Prostate gland (tissue), 2 donors: Measurements from ENCODE around the gene CUX1. TPM values are rescaled to one million over a fixed set of nuclear protein-coding genes. Genes with fewer than 3 reads are reported as not detected.
A peak's percentile ranks its signal among the peaks of the same experiment; 100 is the strongest.

ENCODE experiments used
- DNase-seq: peaks from one replicate; pipeline ENCODE4 v3.0.0-alpha.2; 2019; ENCODE audit warnings: low spot score
- H3K27ac ChIP-seq, 2 donors: fragments of 200-600 bp; sonication (generic); 2 replicates each; pipeline ENCODE4 v1.5.1; 2017 to 2019
- H3K27me3 ChIP-seq: fragments of 200-600 bp; sonication (generic); replicated peaks from 2 replicates; pipeline ENCODE4 v1.5.1; 2019; ENCODE audit not compliant: insufficient read depth
- H3K36me3 ChIP-seq, 2 donors: fragments of 200-600 bp; sonication (generic); 1 replicate in 1 of 2; 2 replicates in 1 of 2; pipeline versions ENCODE4 v1.5.1 to v1.8.1; 2017 to 2019
- H3K4me1 ChIP-seq: fragments of 200-600 bp; sonication (generic); replicated peaks from 2 replicates; pipeline ENCODE4 v1.5.1; 2019
- H3K4me3 ChIP-seq, 2 donors: fragments of 200-600 bp; sonication (generic); 2 replicates each; pipeline ENCODE4 v1.5.1; 2017 to 2019
- H3K9me3 ChIP-seq: fragments of 200-600 bp; sonication (generic); 2 replicates; pipeline ENCODE4 v1.5.1; 2017
- CTCF ChIP-seq, 4 experiments: fragments of 200-600 bp in 2 of 4; fragments of 450-650 bp in 2 of 4; sonication (generic) in 2 of 4; IDR thresholded peaks; 1 replicate in 3 of 4; 2 replicates in 1 of 4; pipeline ENCODE4 v1.5.1; 2016 to 2019; ENCODE audit warnings: antibody characterized with exemption in 4 of 4, mild to moderate bottlenecking in 2 of 4, moderate library complexity in 2 of 4
- POLR2A ChIP-seq: fragments of 450-650 bp; IDR thresholded peaks from one replicate; pipeline ENCODE4 v1.6.1; 2016; ENCODE audit warnings: antibody characterized with exemption, mild to moderate bottlenecking
- POLR2AphosphoS5 ChIP-seq: sonication (generic); formaldehyde crosslinking; IDR thresholded peaks from one replicate; pipeline ENCODE4 v1.6.1; 2017; ENCODE audit warnings: antibody characterized with exemption
- WGBS: methylation state at CpG from one replicate; pipeline ENCODE4 v1.1.5; 2018; 5-methylcytosine and 5-hydroxymethylcytosine counted together
- intact Hi-C: fragments of 100-400 bp; cut with DNase I; formaldehyde crosslinking; loops from one replicate; pipeline ENCODE4 v1.14.2; 2022
- total RNA-seq, 2 donors: library from RNA; depleted of rRNA; stranded (reverse); fragments of >200 nt; gene quantifications; one replicate each; pipeline ENCODE4 v1.1.0, GENCODE V29; 2016

The CUX1 gene
- total RNA-seq, 2 donors from 2014 or later, result 96.3 to 99.2 TPM

- Histone ChIP-seq H3K4me3 (peak overlapping the region; percentile 65 to 75), H3K27ac (peak overlapping the region; percentile 87 to 90), H3K9me3 (no peaks in the 10 kb centered on the region), H3K36me3 (no peaks in the 10 kb centered on the region), H3K4me1 (peaks cover 6% of the 10 kb centered on the region), H3K27me3 (no peaks in the 10 kb centered on the region)
- intact Hi-C loops, result no loop called here
- TF ChIP-seq POLR2AphosphoS5 (no peak), CTCF (IDR thresholded peaks at IDR 0.05) (no peak), POLR2A (no peak)
- DNase-seq, result no peak
- WGBS, result 54% methylated on average over 14 of the region's 19 CpGs
Measured at GRCh38 chr7:102285540-102286236, 468.3 kb downstream of the CUX1 start.

DNA sequence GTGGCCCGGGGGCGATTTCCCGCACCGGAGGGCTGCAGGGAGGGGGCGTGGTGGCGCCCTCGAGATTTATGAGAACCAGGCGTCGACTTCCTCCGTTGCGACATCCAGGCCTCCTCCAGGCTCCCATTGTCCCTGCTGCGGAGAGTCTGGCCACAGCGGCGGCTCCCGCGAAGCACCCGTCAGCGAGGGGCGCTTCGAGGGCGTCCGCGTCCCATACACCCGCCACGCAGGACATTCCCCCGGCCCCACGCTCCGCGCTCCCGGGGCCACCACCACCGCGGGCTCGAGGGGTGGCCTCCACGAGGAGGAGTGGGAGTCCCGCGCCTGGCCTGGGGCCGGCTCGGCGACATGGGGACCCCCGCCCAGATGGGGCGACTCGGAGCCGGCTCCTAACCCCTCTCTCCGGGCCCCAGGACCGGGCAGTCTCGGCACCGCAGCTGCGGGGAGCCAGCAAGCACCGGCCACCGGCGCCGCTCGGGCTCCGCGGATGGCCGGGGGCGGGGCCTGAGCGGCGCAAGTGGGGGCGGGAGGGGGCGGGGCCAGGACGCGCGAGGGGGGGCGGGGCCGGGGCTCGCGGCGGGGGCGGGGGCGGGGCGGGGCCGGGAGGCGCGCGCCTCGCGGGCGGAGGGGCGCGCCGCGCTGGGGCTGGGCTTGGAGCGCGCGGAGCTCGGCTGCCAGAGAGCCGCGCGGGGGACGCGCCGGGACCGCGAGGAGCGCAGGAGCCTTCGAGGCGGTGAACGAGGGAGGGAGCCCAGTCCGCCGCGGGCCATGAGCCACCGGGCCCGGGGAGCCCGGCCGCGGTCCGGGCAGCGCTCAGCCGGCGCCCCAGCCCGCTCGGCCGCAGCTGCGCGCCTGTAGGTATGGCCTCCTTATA is 469.0 kb downstream of the CUX1 start, which contains the start of gene SH2B2:
SH2B2 (plus strand) TSS at position 632 of the 874 bp plus-strand sequence. CDS start 13,683 bp downstream, outside the sequence.
- intact Hi-C loops, result no loop called here
- TF ChIP-seq CTCF (IDR thresholded peaks at IDR 0.05), result peak in 1 of 4 experiments; percentile 17
- TF ChIP-seq POLR2AphosphoS5, result peak; percentile 48
- peak; percentile 71 for TF ChIP-seq POLR2A
- DNase-seq, result peak; percentile 74
- under 1% methylated on average over 36 of the region's 116 CpGs for WGBS
- H3K27ac ChIP-seq, result peak within 1 kb of the TSS; percentile 87 to 90
- no peaks in the 10 kb centered on the region for H3K27me3 ChIP-seq
- no peaks in the 10 kb centered on the region for H3K9me3 ChIP-seq
- H3K4me3 ChIP-seq, result peak within 1 kb of the TSS; percentile 65 to 75
- peaks cover 6% of the 10 kb centered on the region for H3K4me1 ChIP-seq
- H3K36me3 ChIP-seq, result no peaks in the 10 kb centered on the region

- H3K36me3 ChIP-seq, result no peaks in the 10 kb centered on the region
- intact Hi-C loops, result no loop called here
- peaks cover 6% of the 10 kb centered on the region for H3K4me1 ChIP-seq
- no peaks in the 10 kb centered on the region for H3K9me3 ChIP-seq
- WGBS, result under 1% methylated on average over 51 of the region's 69 CpGs
- TF ChIP-seq POLR2AphosphoS5 (no peak), POLR2A (no peak), CTCF (IDR thresholded peaks at IDR 0.05) (no peak)
- DNase-seq, result no peak
- peak overlapping the region; percentile 63 to 75 for H3K4me3 ChIP-seq
- H3K27ac ChIP-seq, result peak overlapping the region; percentile 50 to 60
- no peaks in the 10 kb centered on the region for H3K27me3 ChIP-seq
Measured at GRCh38 chr7:102287111-102287980, 469.9 kb downstream of the CUX1 start.

DNA sequence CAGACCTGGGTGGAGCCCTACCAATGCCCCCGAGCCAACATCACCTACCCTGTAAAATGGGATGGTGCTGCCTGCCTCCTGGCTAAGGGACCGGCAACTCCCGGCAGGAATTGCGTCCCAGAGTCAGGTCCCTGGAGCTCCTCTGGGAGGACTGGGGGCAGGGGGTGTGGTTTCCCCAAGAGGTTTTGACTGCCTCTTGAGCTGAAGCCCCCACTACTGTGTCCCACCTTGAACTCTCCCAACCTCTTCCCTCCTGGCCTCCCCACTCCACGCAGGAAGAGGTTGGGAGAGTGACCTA is 470.5 kb downstream of the CUX1 start:
- DNase-seq, result no peak
- TF ChIP-seq CTCF (IDR thresholded peaks at IDR 0.05) (no peak), POLR2AphosphoS5 (no peak), POLR2A (no peak)
- H3K27me3 ChIP-seq, result no peaks in the 10 kb centered on the region
- no peaks in the 10 kb centered on the region for H3K36me3 ChIP-seq
- intact Hi-C loops, result no loop called here
- H3K27ac ChIP-seq, result no peak overlapping the region
- H3K4me1 ChIP-seq, result peaks cover 6% of the 10 kb centered on the region
- no peaks in the 10 kb centered on the region for H3K9me3 ChIP-seq
- 6% methylated on average over 5 of the region's 5 CpGs for WGBS
- peak overlapping the region; percentile 63 to 75 for H3K4me3 ChIP-seq
